PC-3 (cell line): ENCODE data around the gene SLC25A23.

Experiments used
- EZH2 ChIP-seq: fragments of 300-600 bp; sonication (generic); IDR thresholded peaks from one replicate; pipeline ENCODE4 v1.6.1; 2017; ENCODE audit warnings: antibody characterized with exemption, mild to moderate bottlenecking, low read length; ENCODE audit not compliant: unreplicated experiment
- EZH2phosphoT487 ChIP-seq: fragments of 300-600 bp; sonication (generic); IDR thresholded peaks from 2 replicates; pipeline ENCODE4 v1.6.1; 2018; ENCODE audit warnings: mild to moderate bottlenecking, antibody characterized with exemption, low read length, borderline replicate concordance
- TF ChIP-seq, protein P1 (sequence below): fragments of 300-600 bp; sonication (generic); conservative IDR thresholded peaks from 2 replicates; pipeline ENCODE4 v1.5.1; 2017; ENCODE audit warnings: antibody characterized with exemption, low read depth, mild to moderate bottlenecking, low read length

GRCh38 chr19:6500837-6501739 is 41.5 kb upstream of the SLC25A23 start:
- TF ChIP-seq, protein P1, sequence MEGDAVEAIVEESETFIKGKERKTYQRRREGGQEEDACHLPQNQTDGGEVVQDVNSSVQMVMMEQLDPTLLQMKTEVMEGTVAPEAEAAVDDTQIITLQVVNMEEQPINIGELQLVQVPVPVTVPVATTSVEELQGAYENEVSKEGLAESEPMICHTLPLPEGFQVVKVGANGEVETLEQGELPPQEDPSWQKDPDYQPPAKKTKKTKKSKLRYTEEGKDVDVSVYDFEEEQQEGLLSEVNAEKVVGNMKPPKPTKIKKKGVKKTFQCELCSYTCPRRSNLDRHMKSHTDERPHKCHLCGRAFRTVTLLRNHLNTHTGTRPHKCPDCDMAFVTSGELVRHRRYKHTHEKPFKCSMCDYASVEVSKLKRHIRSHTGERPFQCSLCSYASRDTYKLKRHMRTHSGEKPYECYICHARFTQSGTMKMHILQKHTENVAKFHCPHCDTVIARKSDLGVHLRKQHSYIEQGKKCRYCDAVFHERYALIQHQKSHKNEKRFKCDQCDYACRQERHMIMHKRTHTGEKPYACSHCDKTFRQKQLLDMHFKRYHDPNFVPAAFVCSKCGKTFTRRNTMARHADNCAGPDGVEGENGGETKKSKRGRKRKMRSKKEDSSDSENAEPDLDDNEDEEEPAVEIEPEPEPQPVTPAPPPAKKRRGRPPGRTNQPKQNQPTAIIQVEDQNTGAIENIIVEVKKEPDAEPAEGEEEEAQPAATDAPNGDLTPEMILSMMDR: no peak
- TF ChIP-seq EZH2phosphoT487: no peak
- no peak for TF ChIP-seq EZH2
